ENCODE measurements around the gene HNRNPA3.
A peak's percentile ranks its signal among the peaks of the same experiment; 100 is the strongest.

DNA sequence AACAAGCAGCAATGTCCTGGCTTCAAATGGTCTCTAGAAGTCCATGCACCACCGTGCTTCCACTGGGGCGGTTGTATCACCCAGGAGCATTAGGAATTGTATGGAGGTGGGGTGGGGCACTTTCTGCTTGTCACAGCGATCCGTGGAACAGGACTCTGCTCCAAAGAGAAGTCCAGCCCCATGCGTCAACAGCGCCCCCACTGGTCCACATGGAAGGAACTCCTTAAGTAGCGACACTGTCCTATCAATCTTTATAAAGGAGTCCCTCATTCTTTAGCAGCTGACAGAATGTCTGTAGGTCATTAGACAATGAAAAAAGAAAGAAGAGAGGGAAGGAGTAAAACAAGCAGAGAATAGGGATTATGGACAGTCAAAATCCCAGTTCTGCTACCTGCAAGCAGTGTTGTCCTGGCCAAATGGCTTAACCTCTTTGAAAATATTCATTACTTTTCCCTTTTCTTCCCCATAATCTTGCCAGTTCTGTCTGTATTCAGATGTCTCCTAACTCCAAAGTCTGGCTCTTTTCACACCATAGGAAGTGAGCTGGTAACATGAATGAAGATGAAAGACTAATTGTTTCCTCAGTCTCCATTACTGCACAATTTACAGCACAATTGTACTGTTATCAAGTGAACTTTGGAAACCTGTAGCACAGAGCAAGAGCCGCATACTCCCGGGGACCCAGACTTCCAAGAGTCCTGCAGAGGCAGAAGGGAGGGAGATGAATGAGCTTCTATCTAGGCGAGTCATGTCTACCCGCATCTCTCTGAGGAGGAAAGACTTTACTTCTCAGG, 42.0 kb downstream of the HNRNPA3 start:
- TF ChIP-seq TARDBP (IDR thresholded peaks at IDR 0.05; ENCODE audit: borderline replicate concordance) (no peak), NR2C2 (IDR thresholded peaks at IDR 0.05; ENCODE audit: borderline replicate concordance, control insufficient read depth, insufficient read length, low read depth) (no peak), CHD4 (IDR thresholded peaks at IDR 0.05) (no peak), JUNB (IDR thresholded peaks at IDR 0.05) (no peak)
- TF ChIP-seq, protein P1, sequence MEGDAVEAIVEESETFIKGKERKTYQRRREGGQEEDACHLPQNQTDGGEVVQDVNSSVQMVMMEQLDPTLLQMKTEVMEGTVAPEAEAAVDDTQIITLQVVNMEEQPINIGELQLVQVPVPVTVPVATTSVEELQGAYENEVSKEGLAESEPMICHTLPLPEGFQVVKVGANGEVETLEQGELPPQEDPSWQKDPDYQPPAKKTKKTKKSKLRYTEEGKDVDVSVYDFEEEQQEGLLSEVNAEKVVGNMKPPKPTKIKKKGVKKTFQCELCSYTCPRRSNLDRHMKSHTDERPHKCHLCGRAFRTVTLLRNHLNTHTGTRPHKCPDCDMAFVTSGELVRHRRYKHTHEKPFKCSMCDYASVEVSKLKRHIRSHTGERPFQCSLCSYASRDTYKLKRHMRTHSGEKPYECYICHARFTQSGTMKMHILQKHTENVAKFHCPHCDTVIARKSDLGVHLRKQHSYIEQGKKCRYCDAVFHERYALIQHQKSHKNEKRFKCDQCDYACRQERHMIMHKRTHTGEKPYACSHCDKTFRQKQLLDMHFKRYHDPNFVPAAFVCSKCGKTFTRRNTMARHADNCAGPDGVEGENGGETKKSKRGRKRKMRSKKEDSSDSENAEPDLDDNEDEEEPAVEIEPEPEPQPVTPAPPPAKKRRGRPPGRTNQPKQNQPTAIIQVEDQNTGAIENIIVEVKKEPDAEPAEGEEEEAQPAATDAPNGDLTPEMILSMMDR (IDR thresholded peaks at IDR 0.05 in 2 of 3, conservative IDR thresholded peaks at IDR 0.05 in 1 of 3; ENCODE audit: control insufficient read depth in 2 of 3, extremely low read depth in 1 of 3, insufficient read depth in 1 of 3, low read depth in 3 of 3, low read length in 3 of 3), result peak in 2 of 3 experiments; percentile 26 to 41; a peak in 4 of 6 replicates
